HepG2 (cell line): Measurements from ENCODE around the gene SDC1. TPM values are rescaled to one million over a fixed set of nuclear protein-coding genes. Genes with fewer than 3 reads are reported as not detected.

Experiments
- ATAC-seq: fragments of 200-7000 bp; cut with Tn5 transposase; 3 replicates; pipeline ENCODE4 v1.9.1; 2020; ENCODE audit warnings: mild to moderate bottlenecking, moderate library complexity
- BruUV-seq: library from RNA; stranded (reverse); fragments of 400-500 nt; replicated peaks from 2 replicates; lab custom pipeline; 2021; lab: Mats Ljungman, UMichigan
- CTCF ChIA-PET: fragments of 300-600 bp; formaldehyde crosslinking; extraction: SDS; loops from one replicate; lab custom pipeline; 2021; ENCODE audit warnings: low total read pairs, inconsistent platforms, low intra/inter-chr PET ratio; lab: Yijun Ruan, JAX
- POLR2A ChIA-PET: fragments of 350-600 bp; sonication (Branson Sonifier 250); formaldehyde crosslinking; loops from one replicate; lab custom pipeline; 2020; ENCODE audit warnings: antibody characterized with exemption, inconsistent platforms; lab: Yijun Ruan, JAX
- DNase-seq: peaks from one replicate; pipeline ENCODE4 v3.0.0-alpha.2; 2015; ENCODE audit warnings: low spot score
- FAIRE-seq: peaks from 3 replicates; lab custom pipeline; 2011; peaks lifted over from hg19 to GRCh38; lab: Jason Lieb, UNC
- H2AFZ ChIP-seq: one replicate; pipeline ENCODE4 v1.6.1; 2011; ENCODE audit warnings: low read length, inconsistent platforms
- H3K27ac ChIP-seq: fragments of 300-600 bp; 3 replicates; pipeline ENCODE4 v1.8.0; 2011; ENCODE audit warnings: mixed run types, mild to moderate bottlenecking, mixed read lengths, low read length, inconsistent platforms; ENCODE audit not compliant: insufficient read depth; ENCODE audit errors: extremely low read length
- H3K27me3 ChIP-seq, 2 experiments: fragments of 200-600 bp in 1 of 2; 2 replicates in 1 of 2; 3 replicates in 1 of 2; pipeline versions ENCODE4 v1.6.0 to v1.8.0; 2011; ENCODE audit warnings: low read length in 2 of 2, mild to moderate bottlenecking in 2 of 2, moderate library complexity in 2 of 2, inconsistent platforms in 1 of 2; ENCODE audit not compliant: insufficient read depth in 2 of 2, control insufficient read depth in 1 of 2
- H3K36me3 ChIP-seq, 2 experiments: fragments of 200-600 bp in 1 of 2; replicated peaks in 1 of 2; 2 replicates in 1 of 2; 3 replicates in 1 of 2; pipeline versions ENCODE4 v1.5.1 to v1.8.0; 2011; ENCODE audit warnings: low read length in 2 of 2, inconsistent platforms in 1 of 2; ENCODE audit not compliant: insufficient read depth in 2 of 2, control insufficient read depth in 1 of 2
- H3K4me1 ChIP-seq: 2 replicates; pipeline ENCODE4 v1.5.1; 2012; ENCODE audit warnings: low read length, inconsistent platforms; ENCODE audit not compliant: insufficient read depth
- H3K4me2 ChIP-seq: 2 replicates; pipeline ENCODE4 v1.6.0; 2011; ENCODE audit warnings: low read depth, low read length, inconsistent platforms
- H3K4me3 ChIP-seq, 3 experiments: fragments of 200-600 bp in 1 of 3; sonication (generic), shearing (Covaris generic) in 1 of 3; replicated peaks in 1 of 3; 2 replicates each; pipeline ENCODE4 v1.5.1; 2011 to 2016; ENCODE audit warnings: low read length in 3 of 3, inconsistent platforms in 2 of 3, low read depth in 2 of 3, mild to moderate bottlenecking in 2 of 3, control low read depth in 1 of 3, mixed read lengths in 1 of 3; ENCODE audit not compliant: insufficient read depth in 1 of 3
- H3K79me2 ChIP-seq: one replicate; pipeline ENCODE4 v1.6.1; 2011; ENCODE audit warnings: low read length, inconsistent platforms; ENCODE audit not compliant: insufficient read depth
- H3K9ac ChIP-seq: 2 replicates; pipeline ENCODE4 v1.6.0; 2011; ENCODE audit warnings: mild to moderate bottlenecking, low read depth, low read length, inconsistent platforms; ENCODE audit not compliant: insufficient read depth
- H3K9me3 ChIP-seq: 2 replicates; pipeline ENCODE4 v1.5.1; 2012; ENCODE audit warnings: mild to moderate bottlenecking, low read length
- H4K20me1 ChIP-seq: 2 replicates; pipeline ENCODE4 v1.6.0; 2011; ENCODE audit warnings: inconsistent platforms, mild to moderate bottlenecking, low read length, moderate library complexity; ENCODE audit not compliant: insufficient read depth
- GATAD1 ChIP-seq: IDR thresholded peaks from 2 replicates; pipeline ENCODE4 v1.6.1; 2016; ENCODE audit warnings: missing genetic modification reagents, missing compliant biosample characterization
- HMG20A ChIP-seq: IDR thresholded peaks from 2 replicates; pipeline ENCODE4 v1.6.1; 2016; ENCODE audit warnings: borderline replicate concordance
- PAX8 ChIP-seq: sonication (generic); formaldehyde crosslinking; IDR thresholded peaks from 2 replicates; pipeline ENCODE4 v1.8.0; 2022; ENCODE audit warnings: mild to moderate bottlenecking, missing genetic modification reagents, borderline replicate concordance
- POGK ChIP-seq: sonication (generic); formaldehyde crosslinking; conservative IDR thresholded peaks from 2 replicates; pipeline ENCODE4 v1.8.0; 2022; ENCODE audit warnings: mild to moderate bottlenecking, moderate library complexity, missing genetic modification reagents
- PRDM10 ChIP-seq: sonication (generic); formaldehyde crosslinking; IDR thresholded peaks from 2 replicates; pipeline ENCODE4 v1.4.0; 2020; ENCODE audit warnings: low read depth, missing genetic modification reagents
- SYNCRIP ChIP-seq: fragments of 200-400 bp; formaldehyde crosslinking; IDR thresholded peaks from 2 replicates; pipeline ENCODE4 v1.6.1; 2018; ENCODE audit warnings: mild to moderate bottlenecking, low read depth, low read length; ENCODE audit not compliant: insufficient read depth
- ZBTB21 ChIP-seq: sonication (generic); formaldehyde crosslinking; IDR thresholded peaks from 2 replicates; pipeline ENCODE4 v1.4.0; 2020; ENCODE audit warnings: missing genetic modification reagents
- ZBTB38 ChIP-seq: sonication (generic); formaldehyde crosslinking; IDR thresholded peaks from 2 replicates; pipeline ENCODE4 v1.5.1; 2020; ENCODE audit warnings: mild to moderate bottlenecking, missing genetic modification reagents
- ZNF275 ChIP-seq: sonication (generic); formaldehyde crosslinking; IDR thresholded peaks from 2 replicates; pipeline ENCODE4 v1.8.0; 2022; ENCODE audit warnings: missing genetic modification reagents, mild to moderate bottlenecking, inconsistent platforms, borderline replicate concordance
- ZNF3 ChIP-seq: IDR thresholded peaks from 2 replicates; pipeline ENCODE4 v1.7.0; 2017; ENCODE audit warnings: inconsistent platforms
- ZNF781 ChIP-seq: sonication (generic); formaldehyde crosslinking; IDR thresholded peaks from 2 replicates; pipeline ENCODE4 v1.5.1; 2020; ENCODE audit warnings: borderline replicate concordance, mild to moderate bottlenecking, missing genetic modification reagents; ENCODE audit errors: not compliant biosample characterization
- ZNF891 ChIP-seq: sonication (generic); formaldehyde crosslinking; IDR thresholded peaks from 2 replicates; pipeline ENCODE4 v1.5.0; 2020; ENCODE audit warnings: mild to moderate bottlenecking, missing genetic modification reagents
- WGBS: methylation state at CpG from one replicate; pipeline ENCODE4 v1.1.6; 2017; ENCODE audit warnings: low lambda C conversion rate; 5-methylcytosine and 5-hydroxymethylcytosine counted together
- in situ Hi-C: cut with HindIII; loops from 2 replicates; pipeline ENCODE4 v1.10.0; 2017; ENCODE audit warnings: low pct_unique_long_range_greater_than_20kb; ENCODE audit not compliant: extremely low pct_ligation_motif_present
- intact Hi-C: fragments of 100-400 bp; cut with micrococcal nuclease; formaldehyde crosslinking; loops from one replicate; pipeline ENCODE4 v1.10.0; 2022; ENCODE audit not compliant: unreplicated experiment
- polyA plus RNA-seq, 8 experiments: library from polyadenylated mRNA; depleted of rRNA in 3 of 8; stranded (reverse) in 7 of 8; unstranded in 1 of 8; fragments of >200 nt; fragmentation: Illumina TruSeq in 4 of 8; extraction: Trizol in 4 of 8; gene quantifications; 2 replicates each; pipeline versions ENCODE4 v1.2.1 to v1.2.3, GENCODE V29; 2011 to 2016; ENCODE audit warnings: low read depth in 4 of 8, missing spikeins in 1 of 8, mixed read lengths in 1 of 8; ENCODE audit not compliant: insufficient read depth in 1 of 8
- total RNA-seq, 5 experiments: library from RNA; depleted of rRNA; stranded (reverse); fragments of >200 nt; fragmentation: Illumina TruSeq; extraction: Trizol; gene quantifications; 2 replicates each; pipeline ENCODE4 v1.2.3, GENCODE V29; 2016; ENCODE audit warnings: low read depth in 1 of 5

The SDC1 gene
- total and polyA plus RNA-seq, 2 of the 13 experiments (the other 11 are each of a cell fraction or from before 2014, with no cell fraction given): 108 to 119 TPM

GRCh38 chr2:20177556-20178248, 47.2 kb downstream of the SDC1 start (continued):
- no peak for TF ChIP-seq POGK (CRISPR knock-in tag)

- no peak for TF ChIP-seq ZNF781 (CRISPR knock-in tag)
- no peak for TF ChIP-seq SYNCRIP
- TF ChIP-seq ZBTB38 (CRISPR knock-in tag): no peak
- no peak for TF ChIP-seq PAX8 (CRISPR knock-in tag)
- TF ChIP-seq ZNF891 (CRISPR knock-in tag): no peak
- TF ChIP-seq ZNF3: no peak
- TF ChIP-seq ZBTB21: no peak
- no peak for TF ChIP-seq ZNF275 (CRISPR knock-in tag)
- TF ChIP-seq HMG20A (CRISPR knock-in tag): no peak
- TF ChIP-seq PRDM10: no peak
- no peak for TF ChIP-seq GATAD1 (CRISPR knock-in tag)
- ChIA-PET POLR2A (interaction anchor here (1.6 to 5.5 kb wide), 2 partner anchors 13 to 48 kb away, joined by 5 to 76 read pairs; partner anchors contain the start of gene SDC1), CTCF (no interaction called here)
- BruUV-seq: no TSS peak
- DNase-seq (no peak), ATAC-seq (no peak), FAIRE-seq (no peak)
- no peak overlapping the region for H3K9ac ChIP-seq
- in situ Hi-C loops: no loop called here
- H3K36me3 ChIP-seq: no peaks in the 10 kb centered on the region
- 76% methylated on average over 5 of the region's 5 CpGs for WGBS
- no peaks in the 10 kb centered on the region for H3K79me2 ChIP-seq
- no peaks in the 10 kb centered on the region for H4K20me1 ChIP-seq
- H3K4me3 ChIP-seq: no peak overlapping the region
- H2AFZ ChIP-seq: no peak overlapping the region
- no peak overlapping the region for H3K27ac ChIP-seq
- H3K4me1 ChIP-seq: peaks cover 67% of the 10 kb centered on the region
- H3K27me3 ChIP-seq: no peaks in the 10 kb centered on the region
- intact Hi-C loops: no loop called here
- no peaks in the 10 kb centered on the region for H3K9me3 ChIP-seq
- no peak overlapping the region for H3K4me2 ChIP-seq
These were observed 48.2 kb downstream of the SDC1 start for GRCh38 chr2:20176760-20177159.
